PC-3 (cell line): ENCODE measurements around the gene C1orf21. TPM values are rescaled to one million over a fixed set of nuclear protein-coding genes. Genes with fewer than 3 reads are reported as not detected.

Experiments
- ATAC-seq: fragments of 200-7000 bp; cut with Tn5 transposase; 2 replicates; pipeline ENCODE4 v1.9.1; 2020; ENCODE audit warnings: mild to moderate bottlenecking, moderate library complexity
- BruUV-seq: library from RNA; stranded (reverse); fragments of 400-500 nt; replicated peaks from 2 replicates; lab custom pipeline; 2021; lab: Mats Ljungman, UMichigan
- CTCF ChIA-PET: fragments of 300-600 bp; sonication (Branson Sonifier 250); formaldehyde crosslinking; loops from one replicate; lab custom pipeline; 2022; ENCODE audit warnings: antibody characterized with exemption; lab: Charles Lee
- POLR2A ChIA-PET: fragments of 300-600 bp; sonication (Branson Sonifier 250); formaldehyde crosslinking; loops from one replicate; lab custom pipeline; 2022; ENCODE audit warnings: antibody characterized with exemption; ENCODE audit not compliant: unreplicated experiment; lab: Charles Lee
- DNase-seq: peaks from one replicate; pipeline ENCODE4 v3.0.0-alpha.2; 2015
- H2AFZ ChIP-seq: fragments of 300-600 bp; sonication (generic); 2 replicates; pipeline ENCODE4 v1.6.0; 2016; ENCODE audit warnings: antibody characterized with exemption, low read length
- H3F3A ChIP-seq: fragments of 300-600 bp; sonication (generic); one replicate; pipeline ENCODE4 v1.6.0; 2017; ENCODE audit warnings: antibody characterized with exemption, low read length, control low read depth, mild to moderate bottlenecking; ENCODE audit not compliant: unreplicated experiment
- H3K27ac ChIP-seq: fragments of 300-600 bp; sonication (generic); 2 replicates; pipeline ENCODE4 v1.5.1; 2016; ENCODE audit warnings: mild to moderate bottlenecking, low read length
- H3K27me3 ChIP-seq: fragments of 300-600 bp; sonication (generic); 2 replicates; pipeline ENCODE4 v1.6.1; 2016; ENCODE audit warnings: low read length, mixed read lengths
- H3K36me3 ChIP-seq: fragments of 300-600 bp; sonication (generic); 2 replicates; pipeline ENCODE4 v1.6.1; 2016; ENCODE audit warnings: low read depth, mixed run types, low read length, mixed read lengths
- H3K4me1 ChIP-seq: fragments of 300-600 bp; sonication (generic); 2 replicates; pipeline ENCODE4 v1.5.1; 2016; ENCODE audit warnings: low read length; ENCODE audit not compliant: insufficient read depth
- H3K4me2 ChIP-seq: fragments of 300-600 bp; sonication (generic); 2 replicates; pipeline ENCODE4 v1.6.0; 2016; ENCODE audit warnings: low read length
- H3K4me3 ChIP-seq: fragments of 300-600 bp; sonication (generic); 2 replicates; pipeline ENCODE4 v1.5.1; 2016; ENCODE audit warnings: mild to moderate bottlenecking, low read length, mixed read lengths
- H3K79me2 ChIP-seq: fragments of 300-600 bp; sonication (generic); 2 replicates; pipeline ENCODE4 v1.6.1; 2017; ENCODE audit warnings: low read length, mixed read lengths
- H3K9ac ChIP-seq: fragments of 300-600 bp; sonication (generic); 2 replicates; pipeline ENCODE4 v1.6.0; 2016; ENCODE audit warnings: mild to moderate bottlenecking, low read length
- H3K9me2 ChIP-seq: fragments of 300-600 bp; sonication (generic); replicated peaks from 2 replicates; pipeline ENCODE4 v1.6.1; 2016; ENCODE audit warnings: mixed run types, low read length, mixed read lengths
- H3K9me3 ChIP-seq: fragments of 300-600 bp; sonication (generic); 2 replicates; pipeline ENCODE4 v1.6.1; 2016; ENCODE audit warnings: low read length, mixed read lengths
- H4K20me1 ChIP-seq: fragments of 300-600 bp; sonication (generic); 2 replicates; pipeline ENCODE4 v1.6.1; 2016; ENCODE audit warnings: low read length, mixed read lengths
- CTCF ChIP-seq: fragments of 300-600 bp; sonication (generic); conservative IDR thresholded peaks from 2 replicates; pipeline ENCODE4 v1.5.1; 2017; ENCODE audit warnings: antibody characterized with exemption, low read depth, mild to moderate bottlenecking, low read length
- EZH2 ChIP-seq: fragments of 300-600 bp; sonication (generic); IDR thresholded peaks from one replicate; pipeline ENCODE4 v1.6.1; 2017; ENCODE audit warnings: antibody characterized with exemption, mild to moderate bottlenecking, low read length; ENCODE audit not compliant: unreplicated experiment
- EZH2phosphoT487 ChIP-seq: fragments of 300-600 bp; sonication (generic); IDR thresholded peaks from 2 replicates; pipeline ENCODE4 v1.6.1; 2018; ENCODE audit warnings: mild to moderate bottlenecking, antibody characterized with exemption, low read length, borderline replicate concordance
- intact Hi-C: fragments of 100-400 bp; cut with micrococcal nuclease; formaldehyde crosslinking; loops from 2 replicates; pipeline ENCODE4 v1.9.0; 2023
- total RNA-seq: library from RNA; depleted of rRNA; stranded (reverse); fragments of >200 nt; gene quantifications from 2 replicates; pipeline ENCODE4 v1.2.3, GENCODE V29; 2014

Gene C1orf21
- total RNA-seq, 1 experiment from 2014 or later, result 1.3 TPM

GRCh38 chr1:184499616-184500015, 112.8 kb downstream of the C1orf21 start:
- Histone ChIP-seq H4K20me1 (no peaks in the 10 kb centered on the region), H3K4me2 (no peak overlapping the region), H3K36me3 (no peaks in the 10 kb centered on the region), H3K79me2 (no peaks in the 10 kb centered on the region), H3K9ac (no peak overlapping the region), H3K9me2 (no peaks in the 10 kb centered on the region), H3K4me3 (no peak overlapping the region), H3K27ac (no peak overlapping the region), H3F3A (no peaks in the 10 kb centered on the region), H2AFZ (no peak overlapping the region), H3K27me3 (no peaks in the 10 kb centered on the region), H3K9me3 (no peaks in the 10 kb centered on the region), H3K4me1 (no peaks in the 10 kb centered on the region)
- intact Hi-C loops, result no loop called here
- DNase-seq (no peak), ATAC-seq (no peak)
- POLR2A ChIA-PET, result no interaction called here
- no peak for TF ChIP-seq EZH2phosphoT487
- CTCF ChIA-PET, result no interaction called here
- BruUV-seq, result no TSS peak

DNA sequence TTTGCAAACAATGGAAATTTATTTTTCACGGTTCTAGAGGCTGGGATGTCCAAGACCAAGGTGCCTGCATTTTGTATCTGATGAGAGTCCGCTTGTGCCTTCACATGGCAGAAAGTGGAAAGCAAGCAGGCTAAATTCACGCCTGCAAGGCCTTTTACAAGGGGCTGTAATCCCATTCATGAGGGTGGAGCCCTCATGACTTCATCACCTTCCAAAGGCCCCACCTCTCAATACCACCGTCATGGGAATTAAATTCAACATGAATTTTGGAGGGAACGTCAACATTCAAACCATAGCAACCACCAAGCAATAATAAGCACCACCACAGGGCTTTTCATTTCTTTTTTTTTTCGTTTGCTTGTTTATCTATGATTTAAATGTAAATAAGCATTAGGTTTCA, 115.3 kb downstream of the C1orf21 start:
- Histone ChIP-seq H3K4me3 (no peak overlapping the region), H3F3A (no peaks in the 10 kb centered on the region), H3K79me2 (no peaks in the 10 kb centered on the region), H3K9me2 (no peaks in the 10 kb centered on the region), H3K4me1 (no peaks in the 10 kb centered on the region), H3K27me3 (no peaks in the 10 kb centered on the region), H3K9me3 (no peaks in the 10 kb centered on the region), H3K36me3 (no peaks in the 10 kb centered on the region), H3K27ac (no peak overlapping the region), H3K9ac (no peak overlapping the region), H4K20me1 (no peaks in the 10 kb centered on the region), H2AFZ (no peak overlapping the region), H3K4me2 (no peak overlapping the region)
- CTCF ChIA-PET, result no interaction called here
- intact Hi-C loops, result no loop called here
- no peak for ATAC-seq
- no TSS peak for BruUV-seq
- POLR2A ChIA-PET, result no interaction called here
- DNase-seq, result no peak
- no peak for TF ChIP-seq EZH2
- TF ChIP-seq EZH2phosphoT487, result no peak
- no peak for TF ChIP-seq CTCF

DNA sequence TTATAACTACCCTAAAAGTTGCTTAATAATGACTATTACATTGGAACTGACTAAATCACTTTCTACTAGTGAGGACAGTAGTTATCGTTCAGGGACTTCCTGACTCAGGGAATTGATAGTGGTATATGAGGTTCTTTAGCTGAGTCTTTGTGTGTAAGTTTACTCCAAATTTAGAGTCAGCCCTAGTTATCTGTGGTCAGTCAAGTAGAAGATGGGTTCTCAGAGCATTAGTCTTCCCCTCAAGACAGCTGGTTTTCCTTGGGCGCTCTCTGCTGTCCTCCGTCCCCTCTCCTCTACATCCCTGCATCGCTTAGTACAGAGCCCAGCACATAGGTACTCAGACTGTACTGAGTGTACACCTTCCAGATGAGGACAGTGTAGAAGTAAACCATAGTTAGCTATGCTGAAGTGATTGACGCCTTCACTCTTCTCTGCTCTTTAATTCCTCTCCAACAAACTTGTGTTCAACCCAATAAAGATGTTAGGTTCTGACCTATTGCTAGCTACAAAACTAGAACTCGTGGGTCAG, 116.5 kb downstream of the C1orf21 start:
- no peak for ATAC-seq

More for the DNA sequence above, 116.5 kb downstream of the C1orf21 start:
- H2AFZ ChIP-seq, result no peak overlapping the region
- H3K36me3 ChIP-seq, result no peaks in the 10 kb centered on the region
- no peak for DNase-seq
- H3K9ac ChIP-seq, result no peak overlapping the region
- H3K4me1 ChIP-seq, result no peaks in the 10 kb centered on the region
- POLR2A ChIA-PET, result no interaction called here
- no peak for TF ChIP-seq EZH2phosphoT487
- no peak for TF ChIP-seq CTCF
- TF ChIP-seq EZH2, result no peak
- H3K9me2 ChIP-seq, result no peaks in the 10 kb centered on the region
- no peak overlapping the region for H3K27ac ChIP-seq
- H3K4me3 ChIP-seq, result no peak overlapping the region
- CTCF ChIA-PET, result no interaction called here
- H3K79me2 ChIP-seq, result no peaks in the 10 kb centered on the region
- no peaks in the 10 kb centered on the region for H3K27me3 ChIP-seq
- no peaks in the 10 kb centered on the region for H3K9me3 ChIP-seq
- intact Hi-C loops, result no loop called here
- H3F3A ChIP-seq, result no peaks in the 10 kb centered on the region
- no TSS peak for BruUV-seq
- H3K4me2 ChIP-seq, result no peak overlapping the region
- H4K20me1 ChIP-seq, result no peaks in the 10 kb centered on the region
